NCI-H1436 (cell line): ENCODE results near the gene ARMC5.
"Not testable (repeated sequence)": the region's sequence is repeated elsewhere in the genome, so short reads cannot be mapped to it uniquely, and the experiment has no call there.

ENCODE experiments used
- DNase-seq: peaks from one replicate; lab custom pipeline; 2025; lab: John Stamatoyannopoulos, UW

Gene ARMC5

GRCh38 chr16:31458844-31459686 is at the start of gene ARMC5:
TSS of gene ARMC5 (plus strand) at chr16:31459501. CDS start at chr16:31459525, 24 bp downstream.
- peak; percentile 95 for DNase-seq

- no peak for DNase-seq
Observed at GRCh38 chr16:31410082-31410481, 49.2 kb upstream of the ARMC5 start.

GRCh38 chr16:31411024-31411844 is 48.1 kb upstream of the ARMC5 start:
- DNase-seq, result no peak

- DNase-seq, result no peak
Observed at GRCh38 chr16:31412750-31413149, 46.6 kb upstream of the ARMC5 start.

- no peak for DNase-seq
Observed at GRCh38 chr16:31413381-31413780, 45.9 kb upstream of the ARMC5 start.

- no peak for DNase-seq
Observed at GRCh38 chr16:31413943-31414342, 45.4 kb upstream of the ARMC5 start.

GRCh38 chr16:31414706-31415105 is 44.6 kb upstream of the ARMC5 start:
- DNase-seq, result no peak

GRCh38 chr16:31416371-31416770 is 42.9 kb upstream of the ARMC5 start:
- no peak for DNase-seq

GRCh38 chr16:31417036-31417435 is 42.3 kb upstream of the ARMC5 start:
- not testable (repeated sequence) for DNase-seq

- DNase-seq, result no peak
Observed at GRCh38 chr16:31417916-31418315, 41.4 kb upstream of the ARMC5 start.

- no peak for DNase-seq
Observed at GRCh38 chr16:31420037-31420436, 39.3 kb upstream of the ARMC5 start.

GRCh38 chr16:31421587-31421986 is 37.7 kb upstream of the ARMC5 start:
- DNase-seq, result no peak

GRCh38 chr16:31423241-31423640 is 36.1 kb upstream of the ARMC5 start:
- DNase-seq, result no peak

GRCh38 chr16:31423801-31424200 is 35.5 kb upstream of the ARMC5 start:
- DNase-seq, result no peak

- DNase-seq, result no peak
Observed at GRCh38 chr16:31427441-31428278, 31.6 kb upstream of the ARMC5 start.

GRCh38 chr16:31428279-31428597 is 31.1 kb upstream of the ARMC5 start, which contains the start of gene COX6A2:
TSS of gene COX6A2 (minus strand) at chr16:31428360. CDS start at chr16:31428325, 35 bp downstream.
- DNase-seq, result no peak

GRCh38 chr16:31428638-31429247 is 30.6 kb upstream of the ARMC5 start:
- no peak for DNase-seq

- no peak for DNase-seq
Observed at GRCh38 chr16:31429314-31429713, 30.0 kb upstream of the ARMC5 start.

GRCh38 chr16:31429796-31430195 is 29.5 kb upstream of the ARMC5 start:
- no peak for DNase-seq

- DNase-seq, result no peak
Observed at GRCh38 chr16:31430380-31431052, 28.8 kb upstream of the ARMC5 start.
